GM12878 (cell line): ENCODE measurements around the gene CTIF. TPM values are rescaled to one million over a fixed set of nuclear protein-coding genes. Genes with fewer than 3 reads are reported as not detected.

ENCODE experiments used
- ATAC-seq: fragments of 200-7000 bp; cut with Tn5 transposase; 3 replicates; pipeline ENCODE4 v1.9.1; 2020; ENCODE audit warnings: mild to moderate bottlenecking, moderate library complexity
- BruUV-seq: library from RNA; stranded (reverse); fragments of 400-500 nt; replicated peaks from 2 replicates; lab custom pipeline; 2021; lab: Mats Ljungman, UMichigan
- CTCF ChIA-PET: fragments of 300-600 bp; sonication (Branson Sonifier 250); formaldehyde crosslinking; extraction: SDS; loops from one replicate; lab custom pipeline; 2021; ENCODE audit warnings: inconsistent platforms; lab: Yijun Ruan, JAX
- POLR2A ChIA-PET: fragments of 350-600 bp; formaldehyde crosslinking; extraction: SDS; loops from one replicate; lab custom pipeline; 2021; ENCODE audit warnings: inconsistent platforms; lab: Charles Lee
- RAD21 ChIA-PET: fragments of 300-600 bp; sonication (Branson Sonifier 250); formaldehyde crosslinking; loops from one replicate; lab custom pipeline; 2023; ENCODE audit warnings: antibody characterized with exemption; ENCODE audit not compliant: unreplicated experiment; lab: Charles Lee
- SMC1A ChIA-PET: fragments of 300-600 bp; sonication (Branson Sonifier 250); formaldehyde crosslinking; loops from one replicate; lab custom pipeline; 2023; ENCODE audit not compliant: unreplicated experiment, uncharacterized antibody; lab: Charles Lee
- DNase-seq: peaks from one replicate; pipeline ENCODE4 v3.0.0-alpha.2; 2011; ENCODE audit warnings: low read depth, low spot score
- FAIRE-seq: peaks from 3 replicates; lab custom pipeline; 2011; peaks lifted over from hg19 to GRCh38; lab: Jason Lieb, UNC
- H2AFZ ChIP-seq: 2 replicates; pipeline ENCODE4 v1.6.0; 2011; ENCODE audit warnings: low read depth, low read length, control low read depth; ENCODE audit not compliant: control insufficient read depth
- H3K27ac ChIP-seq: 2 replicates; pipeline ENCODE4 v1.5.1; 2011; ENCODE audit warnings: control low read depth; ENCODE audit not compliant: control insufficient read depth, insufficient read depth
- H3K27me3 ChIP-seq, 2 experiments: replicated peaks in 1 of 2; 2 replicates each; pipeline versions ENCODE4 v1.6.0 to v1.6.1; 2011; ENCODE audit warnings: low read length in 1 of 2; ENCODE audit not compliant: control insufficient read depth in 2 of 2, insufficient read depth in 2 of 2
- H3K36me3 ChIP-seq, 2 experiments: 2 replicates each; pipeline ENCODE4 v1.5.1; 2011; ENCODE audit warnings: low read length in 1 of 2; ENCODE audit not compliant: control insufficient read depth in 2 of 2, insufficient read depth in 2 of 2
- H3K4me1 ChIP-seq: 2 replicates; pipeline ENCODE4 v1.6.1; 2011; ENCODE audit warnings: mild to moderate bottlenecking, low read length, moderate library complexity, mixed read lengths; ENCODE audit not compliant: control insufficient read depth, insufficient read depth
- H3K4me2 ChIP-seq: 2 replicates; pipeline ENCODE4 v1.6.0; 2011; ENCODE audit warnings: control low read depth; ENCODE audit not compliant: control insufficient read depth, insufficient read depth
- H3K4me3 ChIP-seq: fragments of 200-600 bp; sonication (generic); 2 replicates; pipeline ENCODE4 v1.5.1; 2016
- H3K79me2 ChIP-seq: 2 replicates; pipeline ENCODE4 v1.6.0; 2011; ENCODE audit warnings: low read length; ENCODE audit not compliant: control insufficient read depth, insufficient read depth
- H3K9ac ChIP-seq: 2 replicates; pipeline ENCODE4 v1.8.0; 2011; ENCODE audit warnings: low read length, control low read depth, mixed read lengths; ENCODE audit not compliant: control insufficient read depth, insufficient read depth
- H3K9me3 ChIP-seq: replicated peaks from 3 replicates; pipeline ENCODE4 v1.5.1; 2011; ENCODE audit warnings: mild to moderate bottlenecking, low read length; ENCODE audit not compliant: control insufficient read depth, insufficient read depth
- H4K20me1 ChIP-seq: 2 replicates; pipeline ENCODE4 v1.6.0; 2011; ENCODE audit not compliant: control insufficient read depth, insufficient read depth
- ATF3 ChIP-seq: IDR thresholded peaks from 2 replicates; pipeline ENCODE4 v1.6.1; 2011; ENCODE audit warnings: low read depth, mild to moderate bottlenecking, low read length, moderate library complexity, borderline replicate concordance; ENCODE audit errors: extremely low read depth
- BCL3 ChIP-seq: IDR thresholded peaks from 2 replicates; pipeline ENCODE4 v1.6.1; 2011; ENCODE audit warnings: borderline replicate concordance, low read depth, mild to moderate bottlenecking, moderate library complexity, low read length; ENCODE audit not compliant: insufficient read depth, poor library complexity, severe bottlenecking
- BHLHE40 ChIP-seq, 2 experiments: fragments of 450-650 bp in 1 of 2; IDR thresholded peaks; 2 replicates each; pipeline ENCODE4 v1.6.1; 2011 to 2017; ENCODE audit warnings: low read depth in 2 of 2, borderline replicate concordance in 1 of 2, improper control_type of control experiment in 1 of 2, low read length in 1 of 2, mild to moderate bottlenecking in 1 of 2
- E4F1 ChIP-seq: fragments of 450-650 bp; IDR thresholded peaks from 2 replicates; pipeline ENCODE4 v1.6.1; 2018; ENCODE audit warnings: borderline replicate concordance, mild to moderate bottlenecking; ENCODE audit not compliant: partially characterized antibody
- ELK1 ChIP-seq: IDR thresholded peaks from 2 replicates; pipeline ENCODE4 v1.6.1; 2012; ENCODE audit warnings: low read depth, low read length, improper control_type of control experiment
- FOXM1 ChIP-seq: IDR thresholded peaks from 2 replicates; pipeline ENCODE4 v1.6.1; 2012; ENCODE audit warnings: low read depth, mild to moderate bottlenecking, inconsistent platforms, low read length, moderate library complexity
- MEF2B ChIP-seq: fragments of 450-650 bp; IDR thresholded peaks from 2 replicates; pipeline ENCODE4 v1.6.1; 2018; ENCODE audit warnings: mild to moderate bottlenecking, moderate library complexity; ENCODE audit not compliant: partially characterized antibody, poor library complexity, severe bottlenecking
- NFIC ChIP-seq: IDR thresholded peaks from 2 replicates; pipeline ENCODE4 v1.6.1; 2012; ENCODE audit warnings: low read depth, mild to moderate bottlenecking, inconsistent platforms, low read length, moderate library complexity
- NFXL1 ChIP-seq: fragments of 450-650 bp; IDR thresholded peaks from 2 replicates; pipeline ENCODE4 v1.6.1; 2017; ENCODE audit warnings: antibody characterized with exemption, mild to moderate bottlenecking, borderline replicate concordance
- PBX3 ChIP-seq: IDR thresholded peaks from 2 replicates; pipeline ENCODE4 v1.6.1; 2011; ENCODE audit warnings: mild to moderate bottlenecking, low read depth, low read length, moderate library complexity; ENCODE audit not compliant: insufficient replicate concordance
- POLR2A ChIP-seq: IDR thresholded peaks from 2 replicates; pipeline ENCODE4 v1.6.1; 2011; ENCODE audit warnings: low read depth, mild to moderate bottlenecking, low read length
- RCOR1 ChIP-seq: conservative IDR thresholded peaks from 2 replicates; pipeline ENCODE4 v1.6.1; 2012; ENCODE audit warnings: low read depth, low read length, improper control_type of control experiment
- STAT3 ChIP-seq: IDR thresholded peaks from 2 replicates; pipeline ENCODE4 v1.6.1; 2011; ENCODE audit warnings: low read depth, low read length, improper control_type of control experiment
- WRNIP1 ChIP-seq: IDR thresholded peaks from 2 replicates; pipeline ENCODE4 v1.6.1; 2011; ENCODE audit warnings: low read depth, low read length, improper control_type of control experiment, borderline replicate concordance
- ZBED1 ChIP-seq: IDR thresholded peaks from 2 replicates; pipeline ENCODE4 v1.6.1; 2016; ENCODE audit warnings: borderline replicate concordance
- ZNF217 ChIP-seq: fragments of 450-650 bp; IDR thresholded peaks from 2 replicates; pipeline ENCODE4 v1.6.1; 2017; ENCODE audit warnings: antibody characterized with exemption, mild to moderate bottlenecking
- WGBS: methylation state at CpG from one replicate; pipeline ENCODE4 v1.1.6; 2016; ENCODE audit warnings: low lambda C conversion rate; ENCODE audit not compliant: insufficient replicate concordance, insufficient coverage; ENCODE audit errors: missing lambda C conversion rate; 5-methylcytosine and 5-hydroxymethylcytosine counted together
- in situ Hi-C: fragments of 300-500 bp; cut with MboI; formaldehyde crosslinking; loops from 9 replicates; pipeline ENCODE4 v1.14.3; 2018; ENCODE audit warnings: mixed read lengths
- intact Hi-C: fragments of 100-400 bp; cut with micrococcal nuclease; formaldehyde crosslinking; loops from one replicate; pipeline ENCODE4 v1.14.2; 2022; ENCODE audit not compliant: unreplicated experiment
- polyA plus RNA-seq, 11 experiments: library from polyadenylated mRNA; depleted of rRNA in 4 of 11; unstranded in 6 of 11; stranded (reverse) in 5 of 11; fragments of >200 nt; fragmentation: Nextera tagmentation in 4 of 11; fragmentation: Illumina TruSeq in 1 of 11; extraction: Ambion mirVana in 4 of 11; extraction: Trizol in 1 of 11; gene quantifications; 1 replicate in 1 of 11; 2 replicates in 10 of 11; pipeline versions ENCODE4 v1.2.1 to v1.2.3, GENCODE V29; 2011 to 2016; ENCODE audit warnings: inconsistent platforms in 2 of 11, missing spikeins in 2 of 11, low read depth in 1 of 11
- total RNA-seq, 4 experiments: library from RNA; depleted of rRNA in 3 of 4; stranded (reverse); fragments of >200 nt in 3 of 4; fragmentation: Illumina TruSeq in 1 of 4; extraction: Trizol in 1 of 4; gene quantifications; 2 replicates each; pipeline versions ENCODE4 v1.2.1 to v1.2.3, GENCODE V29; 2013 to 2021

Gene CTIF
- total and polyA plus RNA-seq, 10 of the 15 experiments (the other 5 are each of a cell fraction or from before 2014, with no cell fraction given) = 0.06 to 11.6 (median 2.5) TPM

GRCh38 chr18:48845174-48845573 lies 306.3 kb downstream of the CTIF start (continued):
- TF ChIP-seq E4F1 (no peak), ZNF217 (no peak), POLR2A (no peak)
- TF ChIP-seq, all 136 proteins: peak for 0

- ChIA-PET SMC1A (interaction anchor here (1.3 kb wide), 1 partner anchor 68 kb away, joined by 3 read pairs; no protein-coding TSS in a partner anchor), CTCF (no interaction called here), POLR2A (no interaction called here), RAD21 (interaction anchor here (1.4 kb wide), 1 partner anchor 67 kb away, joined by 3 read pairs; no protein-coding TSS in a partner anchor)
- no peaks in the 10 kb centered on the region for H3K9me3 ChIP-seq
- H3K4me1 ChIP-seq = peaks cover 5% of the 10 kb centered on the region
- H4K20me1 ChIP-seq = no peaks in the 10 kb centered on the region
- H3K9ac ChIP-seq = no peak overlapping the region
- in situ Hi-C loops (no loop called here), intact Hi-C loops (no loop called here)
- BruUV-seq = no TSS peak
- FAIRE-seq = no peak
- DNase-seq = no peak
- H2AFZ ChIP-seq = no peak overlapping the region
- H3K4me2 ChIP-seq = no peak overlapping the region
- ATAC-seq = no peak
- H3K36me3 ChIP-seq = no peaks in the 10 kb centered on the region
- H3K27ac ChIP-seq = no peak overlapping the region
- H3K4me3 ChIP-seq = no peak overlapping the region
- no peaks in the 10 kb centered on the region for H3K79me2 ChIP-seq
- H3K27me3 ChIP-seq = no peaks in the 10 kb centered on the region
- 70% methylated on average over 2 of the region's 2 CpGs for WGBS
- TF ChIP-seq ZBED1 (no peak), ELK1 (no peak), BHLHE40 (IDR thresholded peaks at IDR 0.05; ENCODE audit: borderline replicate concordance in 1 of 2, low read depth in 2 of 2, low read length in 1 of 2) (no peak), STAT3 (no peak), BCL3 (no peak), NFXL1 (no peak), ATF3 (no peak), MEF2B (no peak), RCOR1 (no peak), NFIC (no peak), PBX3 (no peak), WRNIP1 (no peak), FOXM1 (no peak)
Observed at GRCh38 chr18:48846423-48846932, 307.6 kb downstream of the CTIF start.
